Measurements from ENCODE around the gene C19orf25. TPM values are rescaled to one million over a fixed set of nuclear protein-coding genes. Genes with fewer than 3 reads are reported as not detected.
A peak's percentile ranks its signal among the peaks of the same experiment; 100 is the strongest.

Gene C19orf25
- total RNA-seq, 1 experiment from 2014 or later, result 35.0 TPM

DNA sequence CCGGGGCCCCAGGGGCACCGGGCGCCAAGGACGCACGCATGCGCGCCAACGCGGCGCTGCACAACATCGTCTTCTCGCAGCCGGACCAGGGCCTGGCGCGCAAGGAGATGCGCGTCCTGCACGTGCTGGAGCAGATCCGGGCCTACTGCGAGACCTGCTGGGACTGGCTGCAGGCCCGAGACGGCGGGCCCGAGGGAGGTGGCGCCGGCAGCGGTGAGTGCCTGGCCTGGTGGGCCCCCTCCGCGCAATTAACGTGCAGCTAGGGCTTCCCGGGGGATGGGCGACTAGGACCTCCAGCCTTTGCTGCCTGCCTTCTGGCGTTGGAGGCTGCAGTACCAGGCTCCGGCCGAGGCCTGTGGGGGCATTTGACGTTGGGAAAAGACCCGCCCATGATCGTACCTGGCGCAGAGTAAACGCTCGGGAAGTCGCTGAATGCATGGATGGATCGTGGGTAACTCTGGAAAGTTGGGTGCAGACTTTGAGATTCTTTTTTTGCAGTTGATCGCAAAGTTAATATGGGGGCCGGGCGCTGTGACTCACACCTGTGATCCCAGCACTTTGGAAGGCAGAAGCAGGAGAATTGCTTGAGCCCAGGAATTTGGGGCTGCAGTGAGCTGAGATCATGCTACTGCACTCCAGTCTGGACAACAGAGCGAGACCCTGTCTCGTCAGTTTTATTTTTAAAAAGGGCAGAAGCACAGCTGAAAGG, 21.8 kb downstream of the C19orf25 start:
- peaks cover 29% of the 10 kb centered on the region for H3K4me1 ChIP-seq (ENCODE audit: insufficient read depth, low read length, poor library complexity, severe bottlenecking)
- CTCF ChIA-PET, result interaction anchor here (0.6 kb wide), 1 partner anchor 9 kb away, joined by 3 read pairs; no protein-coding TSS in a partner anchor
- DNase-seq (ENCODE audit: low spot score), result no peak
- TF ChIP-seq, protein P1, sequence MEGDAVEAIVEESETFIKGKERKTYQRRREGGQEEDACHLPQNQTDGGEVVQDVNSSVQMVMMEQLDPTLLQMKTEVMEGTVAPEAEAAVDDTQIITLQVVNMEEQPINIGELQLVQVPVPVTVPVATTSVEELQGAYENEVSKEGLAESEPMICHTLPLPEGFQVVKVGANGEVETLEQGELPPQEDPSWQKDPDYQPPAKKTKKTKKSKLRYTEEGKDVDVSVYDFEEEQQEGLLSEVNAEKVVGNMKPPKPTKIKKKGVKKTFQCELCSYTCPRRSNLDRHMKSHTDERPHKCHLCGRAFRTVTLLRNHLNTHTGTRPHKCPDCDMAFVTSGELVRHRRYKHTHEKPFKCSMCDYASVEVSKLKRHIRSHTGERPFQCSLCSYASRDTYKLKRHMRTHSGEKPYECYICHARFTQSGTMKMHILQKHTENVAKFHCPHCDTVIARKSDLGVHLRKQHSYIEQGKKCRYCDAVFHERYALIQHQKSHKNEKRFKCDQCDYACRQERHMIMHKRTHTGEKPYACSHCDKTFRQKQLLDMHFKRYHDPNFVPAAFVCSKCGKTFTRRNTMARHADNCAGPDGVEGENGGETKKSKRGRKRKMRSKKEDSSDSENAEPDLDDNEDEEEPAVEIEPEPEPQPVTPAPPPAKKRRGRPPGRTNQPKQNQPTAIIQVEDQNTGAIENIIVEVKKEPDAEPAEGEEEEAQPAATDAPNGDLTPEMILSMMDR (conservative IDR thresholded peaks at IDR 0.05; ENCODE audit: low read depth, low read length), result no peak
- no peaks in the 10 kb centered on the region for H3K9me3 ChIP-seq (ENCODE audit: low read depth, low read length, poor library complexity, severe bottlenecking)
- peaks cover 5% of the 10 kb centered on the region for H3K27me3 ChIP-seq (replicated peaks; ENCODE audit: insufficient read depth, low read depth, low read length, poor library complexity)
- H3K36me3 ChIP-seq (ENCODE audit: insufficient read depth, low read length, poor library complexity, severe bottlenecking), result no peaks in the 10 kb centered on the region
- POLR2A ChIA-PET (ENCODE audit: low non-redundant PET), result no interaction called here
- H3K27ac ChIP-seq (ENCODE audit: low read depth, low read length, poor library complexity, severe bottlenecking), result no peak overlapping the region
- intact Hi-C loops (cut with micrococcal nuclease; ENCODE audit: unreplicated experiment), result no loop called here
- no peak overlapping the region for H3K4me3 ChIP-seq (ENCODE audit: low read depth, low read length, poor library complexity, severe bottlenecking)
- no TSS peak for BruUV-seq (replicated peaks)

DNA sequence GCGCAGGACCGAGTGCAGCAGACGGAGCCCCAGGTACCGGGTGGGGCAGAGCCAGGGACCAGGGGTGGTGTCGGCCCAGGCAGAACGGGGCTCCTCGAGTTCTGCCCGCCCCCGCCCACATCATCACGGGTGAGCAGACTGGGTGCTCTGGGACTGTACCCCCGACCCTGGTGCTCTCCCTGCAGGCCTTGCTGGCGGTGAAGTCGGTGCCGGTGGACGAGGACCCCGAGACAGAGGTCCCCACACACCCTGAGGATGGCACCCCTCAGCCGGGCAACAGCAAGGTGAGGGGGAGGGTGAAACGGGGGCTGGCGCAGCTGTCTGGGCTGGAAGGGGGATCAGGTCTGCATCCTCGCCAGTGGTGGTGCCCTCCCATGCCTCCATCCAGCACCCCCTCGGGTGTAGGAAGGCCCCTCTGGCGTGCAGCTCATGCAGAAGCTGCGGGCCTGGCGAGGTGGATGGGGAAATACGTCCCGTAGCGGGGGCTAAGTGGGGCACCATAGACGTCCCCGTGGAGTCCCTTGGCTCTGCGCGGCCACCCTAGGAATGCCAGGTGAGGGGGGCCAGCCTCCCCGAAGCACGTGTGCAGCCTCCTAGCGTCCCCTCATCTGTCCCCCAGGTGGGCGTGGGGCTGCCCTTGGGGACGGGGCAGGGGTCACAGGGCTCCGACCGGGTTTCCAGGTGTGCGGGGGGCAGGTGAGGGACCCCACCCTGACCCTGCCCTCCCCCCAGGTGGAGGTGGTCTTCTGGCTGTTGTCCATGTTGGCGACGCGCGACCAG, 22.7 kb downstream of the C19orf25 start:
- DNase-seq (ENCODE audit: low spot score), result no peak
- no TSS peak for BruUV-seq (replicated peaks)
- TF ChIP-seq EZH2 (IDR thresholded peaks at IDR 0.05; ENCODE audit: borderline replicate concordance, low read depth, low read length, poor library complexity, severe bottlenecking), result no peak
- TF ChIP-seq, protein P1 (conservative IDR thresholded peaks at IDR 0.05; ENCODE audit: low read depth, low read length), result no peak
- intact Hi-C loops (cut with micrococcal nuclease; ENCODE audit: unreplicated experiment), result no loop called here
- Histone ChIP-seq H3K4me1 (ENCODE audit: insufficient read depth, low read length, poor library complexity, severe bottlenecking) (peaks cover 29% of the 10 kb centered on the region), H3K4me3 (ENCODE audit: low read depth, low read length, poor library complexity, severe bottlenecking) (no peak overlapping the region), H3K36me3 (ENCODE audit: insufficient read depth, low read length, poor library complexity, severe bottlenecking) (no peaks in the 10 kb centered on the region), H3K9me3 (ENCODE audit: low read depth, low read length, poor library complexity, severe bottlenecking) (no peaks in the 10 kb centered on the region), H3K27ac (ENCODE audit: low read depth, low read length, poor library complexity, severe bottlenecking) (no peak overlapping the region), H3K27me3 (replicated peaks; ENCODE audit: insufficient read depth, low read depth, low read length, poor library complexity) (peaks cover 13% of the 10 kb centered on the region)
- POLR2A ChIA-PET (ENCODE audit: low non-redundant PET), result no interaction called here
- CTCF ChIA-PET, result no interaction called here

DNA sequence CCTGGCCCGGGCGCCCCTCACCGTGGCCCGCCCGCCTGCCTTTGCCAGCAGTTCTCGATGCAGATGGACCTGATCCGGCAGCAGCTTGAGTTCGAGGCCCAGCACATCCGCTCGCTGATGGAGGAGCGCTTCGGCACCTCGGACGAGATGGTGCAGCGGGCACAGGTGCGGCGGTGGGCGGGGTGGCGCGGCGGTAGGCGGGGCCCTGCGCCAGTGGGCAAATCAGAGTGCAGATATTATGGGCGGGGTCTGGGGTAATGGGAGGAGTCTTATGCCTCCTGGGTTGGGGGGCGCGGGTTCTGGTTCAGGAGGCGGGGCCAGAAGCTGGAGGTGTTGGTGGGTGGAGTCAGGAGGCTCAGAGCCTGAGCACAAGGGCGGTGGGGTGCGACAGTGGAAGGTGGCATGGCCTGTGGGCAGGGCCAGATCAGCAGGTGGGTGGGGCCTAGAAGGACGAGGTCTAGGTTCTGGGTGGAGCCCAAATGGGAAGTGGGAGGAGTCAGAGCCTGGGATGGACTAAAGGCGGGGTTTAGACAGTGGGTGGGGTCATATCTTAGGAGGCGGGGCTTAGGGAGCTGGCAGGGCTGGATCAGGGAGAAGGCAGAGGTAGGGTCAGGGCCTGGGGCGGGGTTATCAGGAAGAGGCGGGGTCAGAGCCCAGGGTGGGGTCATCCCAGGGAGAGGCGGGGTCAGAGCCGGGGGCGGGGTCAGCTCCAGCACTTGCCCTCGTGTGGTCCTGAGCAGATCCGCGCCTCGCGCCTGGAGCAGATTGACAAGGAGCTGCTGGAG, 23.5 kb downstream of the C19orf25 start:
- peak; percentile 77 for DNase-seq (ENCODE audit: low spot score)
- Histone ChIP-seq H3K27me3 (replicated peaks; ENCODE audit: insufficient read depth, low read depth, low read length, poor library complexity) (peaks cover 21% of the 10 kb centered on the region), H3K36me3 (ENCODE audit: insufficient read depth, low read length, poor library complexity, severe bottlenecking) (no peaks in the 10 kb centered on the region), H3K4me3 (ENCODE audit: low read depth, low read length, poor library complexity, severe bottlenecking) (no peak overlapping the region), H3K4me1 (ENCODE audit: insufficient read depth, low read length, poor library complexity, severe bottlenecking) (peaks cover 29% of the 10 kb centered on the region), H3K9me3 (ENCODE audit: low read depth, low read length, poor library complexity, severe bottlenecking) (no peaks in the 10 kb centered on the region), H3K27ac (ENCODE audit: low read depth, low read length, poor library complexity, severe bottlenecking) (no peak overlapping the region)
- no peak for TF ChIP-seq EZH2 (IDR thresholded peaks at IDR 0.05; ENCODE audit: borderline replicate concordance, low read depth, low read length, poor library complexity, severe bottlenecking)
- TF ChIP-seq, protein P1 (conservative IDR thresholded peaks at IDR 0.05; ENCODE audit: low read depth, low read length), result no peak
- ChIA-PET POLR2A (ENCODE audit: low non-redundant PET) (interaction anchor here (0.5 to 0.6 kb wide), 2 partner anchors 17 to 673 kb away, joined by 6 to 10 read pairs; no protein-coding TSS in a partner anchor), CTCF (interaction anchor here (0.5 to 0.6 kb wide), 2 partner anchors 11 to 90 kb away, joined by 4 to 6 read pairs; no protein-coding TSS in a partner anchor)
- intact Hi-C loops (cut with micrococcal nuclease; ENCODE audit: unreplicated experiment), result no loop called here
- BruUV-seq (replicated peaks), result no TSS peak
